ENCODE results near the gene WFDC1. TPM values are rescaled to one million over a fixed set of nuclear protein-coding genes. Genes with fewer than 3 reads are reported as not detected.

The WFDC1 gene
- total and polyA plus RNA-seq, 5 donors: 0.34 to 1.6 (median 1.1) TPM

GRCh38 chr16:84303023-84303422 lies 8.3 kb downstream of the WFDC1 start:
- 39% methylated on average over 8 of the region's 8 CpGs for WGBS
- Histone ChIP-seq H3K4me1 (ENCODE audit: control insufficient read depth, insufficient read depth, low read length) (no peaks in the 10 kb centered on the region), H3K27ac (ENCODE audit: low read length) (no peak overlapping the region), H3K27me3 (ENCODE audit: control insufficient read depth, insufficient read depth) (no peaks in the 10 kb centered on the region), H3K4me3 (ENCODE audit: low read length) (no peak overlapping the region), H3K9me3 (ENCODE audit: control insufficient read depth, low read length) (no peaks in the 10 kb centered on the region)
- intact Hi-C loops (cut with DNase I): no loop called here
- ATAC-seq: peak; percentile 53 to 69
- no peak for DNase-seq

DNA sequence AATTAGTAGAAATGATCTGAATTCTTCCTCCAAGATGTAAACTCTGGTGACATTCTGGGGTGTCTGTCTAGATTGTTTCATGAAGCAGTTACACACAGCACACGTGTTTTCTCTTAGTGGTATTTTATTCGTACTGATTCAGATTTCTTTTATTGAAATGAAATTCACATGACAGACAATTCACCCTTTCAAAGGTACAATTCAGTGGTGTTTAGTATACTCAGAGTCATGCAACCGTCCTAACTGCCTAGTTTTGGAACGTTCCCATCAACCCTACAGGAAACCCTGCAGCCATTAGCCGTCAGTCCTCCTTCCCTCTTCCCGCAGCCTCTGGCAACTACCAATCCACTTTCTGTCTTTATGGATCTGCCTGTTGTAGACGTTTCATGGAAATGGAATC lies 8.8 kb downstream of the WFDC1 start:
- intact Hi-C loops (cut with DNase I): no loop called here
- no peaks in the 10 kb centered on the region for H3K4me1 ChIP-seq (ENCODE audit: control insufficient read depth, insufficient read depth, low read length)
- H3K9me3 ChIP-seq (ENCODE audit: control insufficient read depth, low read length): no peaks in the 10 kb centered on the region
- WGBS: 60% methylated on average over 7 of the region's 7 CpGs
- no peak overlapping the region for H3K27ac ChIP-seq (ENCODE audit: low read length)
- no peaks in the 10 kb centered on the region for H3K27me3 ChIP-seq (ENCODE audit: control insufficient read depth, insufficient read depth)
- no peak overlapping the region for H3K4me3 ChIP-seq (ENCODE audit: low read length)
- no peak for ATAC-seq
- no peak for DNase-seq

- no peaks in the 10 kb centered on the region for H3K27me3 ChIP-seq (ENCODE audit: control insufficient read depth, insufficient read depth)
- intact Hi-C loops (cut with DNase I): no loop called here
- ATAC-seq: no peak
- H3K4me3 ChIP-seq (ENCODE audit: low read length): no peak overlapping the region
- no peaks in the 10 kb centered on the region for H3K4me1 ChIP-seq (ENCODE audit: control insufficient read depth, insufficient read depth, low read length)
- no peak for DNase-seq
- H3K27ac ChIP-seq (ENCODE audit: low read length): no peak overlapping the region
- 90% methylated on average over 3 of the region's 3 CpGs for WGBS
- H3K9me3 ChIP-seq (ENCODE audit: control insufficient read depth, low read length): no peaks in the 10 kb centered on the region
Measured at GRCh38 chr16:84306564-84306963, 11.9 kb downstream of the WFDC1 start.

GRCh38 chr16:84307209-84307954 lies 12.7 kb downstream of the WFDC1 start:
- no peak overlapping the region for H3K4me3 ChIP-seq (ENCODE audit: low read length)
- DNase-seq (no peak), ATAC-seq (no peak)
- intact Hi-C loops (cut with DNase I): no loop called here
- no peak overlapping the region for H3K27ac ChIP-seq (ENCODE audit: low read length)
- WGBS: 81% methylated on average over 22 of the region's 22 CpGs
- H3K9me3 ChIP-seq (ENCODE audit: control insufficient read depth, low read length): no peaks in the 10 kb centered on the region
- no peaks in the 10 kb centered on the region for H3K4me1 ChIP-seq (ENCODE audit: control insufficient read depth, insufficient read depth, low read length)
- no peaks in the 10 kb centered on the region for H3K27me3 ChIP-seq (ENCODE audit: control insufficient read depth, insufficient read depth)

GRCh38 chr16:84308120-84308519 lies 13.4 kb downstream of the WFDC1 start:
- Histone ChIP-seq H3K4me1 (ENCODE audit: control insufficient read depth, insufficient read depth, low read length) (no peaks in the 10 kb centered on the region), H3K9me3 (ENCODE audit: control insufficient read depth, low read length) (no peaks in the 10 kb centered on the region), H3K4me3 (ENCODE audit: low read length) (no peak overlapping the region), H3K27me3 (ENCODE audit: control insufficient read depth, insufficient read depth) (no peaks in the 10 kb centered on the region), H3K27ac (ENCODE audit: low read length) (no peak overlapping the region)
- peak; percentile 48 to 74 (median 71) for DNase-seq
- ATAC-seq: peak; percentile 75 to 86
- intact Hi-C loops (cut with DNase I): no loop called here
- 31% methylated on average over 11 of the region's 11 CpGs for WGBS

GRCh38 chr16:84310642-84311041 lies 16.0 kb downstream of the WFDC1 start:
- 90% methylated on average over 7 of the region's 7 CpGs for WGBS
- Histone ChIP-seq H3K4me1 (ENCODE audit: control insufficient read depth, insufficient read depth, low read length) (no peaks in the 10 kb centered on the region), H3K4me3 (ENCODE audit: low read length) (no peak overlapping the region), H3K27ac (ENCODE audit: low read length) (no peak overlapping the region), H3K9me3 (ENCODE audit: control insufficient read depth, low read length) (no peaks in the 10 kb centered on the region), H3K27me3 (ENCODE audit: control insufficient read depth, insufficient read depth) (no peaks in the 10 kb centered on the region)
- intact Hi-C loops (cut with DNase I): no loop called here
- no peak for ATAC-seq
- no peak for DNase-seq

- H3K27me3 ChIP-seq (ENCODE audit: control insufficient read depth, insufficient read depth): no peaks in the 10 kb centered on the region
- no peak overlapping the region for H3K4me3 ChIP-seq (ENCODE audit: low read length)
- peaks cover 3% of the 10 kb centered on the region for H3K9me3 ChIP-seq (ENCODE audit: control insufficient read depth, low read length)
- WGBS: 9% methylated on average over 55 of the region's 55 CpGs
- H3K27ac ChIP-seq (ENCODE audit: low read length): no peak overlapping the region
- intact Hi-C loops (cut with DNase I): no loop called here
- DNase-seq (no peak), ATAC-seq (peak in 1 of 2 donors; percentile 38)
- H3K4me1 ChIP-seq (ENCODE audit: control insufficient read depth, insufficient read depth, low read length): no peaks in the 10 kb centered on the region
Measured at GRCh38 chr16:84312783-84313382, 18.2 kb downstream of the WFDC1 start.

DNA sequence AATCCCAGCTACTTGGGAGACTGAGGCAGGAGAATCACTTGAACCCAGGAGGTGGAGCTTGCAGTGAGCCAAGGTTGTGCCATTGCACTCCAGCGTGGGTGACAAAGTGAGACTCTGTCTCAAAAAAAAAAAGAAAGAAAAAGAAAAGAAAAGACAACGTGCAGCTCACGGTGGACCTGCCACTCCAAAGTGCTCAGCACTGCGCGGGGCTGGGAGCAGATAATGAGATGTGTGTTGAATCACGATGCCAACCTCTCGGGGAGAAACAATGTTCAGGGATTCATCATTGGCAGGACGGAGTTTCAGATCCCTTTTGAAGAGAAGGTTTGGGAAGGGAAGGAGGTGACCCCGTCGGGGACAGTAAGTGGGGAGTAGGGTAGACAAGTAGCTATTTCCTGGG lies 19.2 kb downstream of the WFDC1 start:
- no peak for ATAC-seq
- peaks cover 3% of the 10 kb centered on the region for H3K9me3 ChIP-seq (ENCODE audit: control insufficient read depth, low read length)
- H3K4me1 ChIP-seq (ENCODE audit: control insufficient read depth, insufficient read depth, low read length): no peaks in the 10 kb centered on the region
- WGBS: 58% methylated on average over 10 of the region's 10 CpGs
- no peaks in the 10 kb centered on the region for H3K27me3 ChIP-seq (ENCODE audit: control insufficient read depth, insufficient read depth)
- H3K4me3 ChIP-seq (ENCODE audit: low read length): no peak overlapping the region
- H3K27ac ChIP-seq (ENCODE audit: low read length): no peak overlapping the region
- intact Hi-C loops (cut with DNase I): no loop called here
- DNase-seq: no peak

DNA sequence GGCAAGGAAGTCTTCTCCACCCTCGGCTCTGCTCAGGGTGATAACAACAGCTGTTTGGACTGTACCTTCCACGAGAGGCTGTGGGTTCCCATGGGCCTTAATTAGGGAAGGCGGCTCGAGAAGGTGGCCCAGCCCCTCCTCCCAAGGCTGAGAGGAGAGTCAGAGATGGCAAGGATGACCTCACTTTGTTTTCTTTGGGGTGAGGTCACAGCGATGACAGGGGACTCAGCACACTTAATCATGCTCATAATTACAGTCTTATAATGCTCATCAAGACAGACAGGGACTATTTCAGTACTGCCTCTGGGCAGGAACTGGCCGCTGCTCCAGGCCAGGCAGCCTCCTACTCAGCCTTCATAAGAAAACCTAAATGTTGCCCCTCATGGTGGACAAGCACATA lies 19.7 kb downstream of the WFDC1 start:
- no peak for ATAC-seq
- Histone ChIP-seq H3K27me3 (ENCODE audit: control insufficient read depth, insufficient read depth) (no peaks in the 10 kb centered on the region), H3K4me1 (ENCODE audit: control insufficient read depth, insufficient read depth, low read length) (no peaks in the 10 kb centered on the region), H3K4me3 (ENCODE audit: low read length) (no peak overlapping the region), H3K9me3 (ENCODE audit: control insufficient read depth, low read length) (peaks cover 3% of the 10 kb centered on the region), H3K27ac (ENCODE audit: low read length) (no peak overlapping the region)
- DNase-seq: no peak
- 53% methylated on average over 6 of the region's 6 CpGs for WGBS
- intact Hi-C loops (cut with DNase I): no loop called here

- peaks cover 3% of the 10 kb centered on the region for H3K9me3 ChIP-seq (ENCODE audit: control insufficient read depth, low read length)
- no peak overlapping the region for H3K4me3 ChIP-seq (ENCODE audit: low read length)
- ATAC-seq (no peak), DNase-seq (no peak)
- no peaks in the 10 kb centered on the region for H3K27me3 ChIP-seq (ENCODE audit: control insufficient read depth, insufficient read depth)
- no peak overlapping the region for H3K27ac ChIP-seq (ENCODE audit: low read length)
- intact Hi-C loops (cut with DNase I): no loop called here
- no peaks in the 10 kb centered on the region for H3K4me1 ChIP-seq (ENCODE audit: control insufficient read depth, insufficient read depth, low read length)
- 70% methylated on average over 4 of the region's 4 CpGs for WGBS
Measured at GRCh38 chr16:84314814-84315213, 20.1 kb downstream of the WFDC1 start.

DNA sequence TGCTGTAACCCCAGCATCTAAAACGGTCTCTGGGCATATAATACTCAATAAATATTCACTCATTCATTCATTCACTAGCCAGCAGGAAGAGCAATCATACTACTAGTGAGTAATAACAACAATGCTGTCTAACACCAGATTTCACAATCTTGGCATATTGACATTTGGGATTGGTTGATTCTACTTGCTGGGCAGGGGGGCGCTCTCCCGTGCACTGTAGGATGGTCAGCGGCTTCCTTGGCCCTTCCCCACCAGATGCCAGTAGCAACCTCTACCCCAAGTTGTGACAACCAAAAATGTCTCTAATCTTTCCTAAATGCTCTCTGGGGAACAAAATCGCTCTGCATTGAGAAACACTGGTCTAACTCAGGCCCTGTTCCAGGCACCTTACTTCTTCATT lies 20.7 kb downstream of the WFDC1 start:
- Histone ChIP-seq H3K9me3 (ENCODE audit: control insufficient read depth, low read length) (peaks cover 3% of the 10 kb centered on the region), H3K4me1 (ENCODE audit: control insufficient read depth, insufficient read depth, low read length) (no peaks in the 10 kb centered on the region), H3K27ac (ENCODE audit: low read length) (no peak overlapping the region), H3K4me3 (ENCODE audit: low read length) (no peak overlapping the region), H3K27me3 (ENCODE audit: control insufficient read depth, insufficient read depth) (no peaks in the 10 kb centered on the region)
- ATAC-seq (no peak), DNase-seq (no peak)
- 61% methylated on average over 5 of the region's 5 CpGs for WGBS
- intact Hi-C loops (cut with DNase I): no loop called here
